Left ventricle myocardium inferior (tissue), 1 donor: ENCODE results near the gene LAMP1. TPM values are rescaled to one million over a fixed set of nuclear protein-coding genes. Genes with fewer than 3 reads are reported as not detected.

ENCODE experiments used
- DNase-seq: peaks from one replicate; pipeline ENCODE4 v3.0.0-alpha.2; 2020
- H3K27ac ChIP-seq: fragments of 200-600 bp; replicated peaks from 2 replicates; pipeline ENCODE4 v1.8.0; 2021
- H3K27me3 ChIP-seq: fragments of 200-600 bp; 2 replicates; pipeline ENCODE4 v1.8.0; 2021; ENCODE audit warnings: low read depth
- H3K36me3 ChIP-seq: fragments of 200-600 bp; 2 replicates; pipeline ENCODE4 v1.8.0; 2021
- H3K4me1 ChIP-seq: fragments of 200-600 bp; 2 replicates; pipeline ENCODE4 v1.8.0; 2021
- H3K4me3 ChIP-seq: fragments of 200-600 bp; 2 replicates; pipeline ENCODE4 v1.8.0; 2021; ENCODE audit warnings: mild to moderate bottlenecking, moderate library complexity
- H3K9me3 ChIP-seq: fragments of 200-600 bp; replicated peaks from 2 replicates; pipeline ENCODE4 v1.8.0; 2021
- intact Hi-C: fragments of 100-400 bp; cut with micrococcal nuclease; formaldehyde crosslinking; loops from one replicate; pipeline ENCODE4 v1.11.0; 2022
- total RNA-seq: library from RNA; stranded (reverse); fragmentation: NEBNext Ultra II Directional; extraction: Animal tissue kit (Norgen Biotek cat#: 25700); gene quantifications from one replicate; pipeline ENCODE4 v1.2.1, GENCODE V29; 2021
- TF ChIP-seq, protein P1 (sequence below): fragments of 200-600 bp; IDR thresholded peaks from 2 replicates; pipeline ENCODE4 v1.8.0; 2021; ENCODE audit warnings: antibody characterized with exemption, mild to moderate bottlenecking, borderline replicate concordance
- donor health status: DM: no; HTN: yes; CAD: no; lungs with severe emphysema.

Gene LAMP1
- total RNA-seq, 1 donor from 2014 or later = 96.1 TPM

DNA sequence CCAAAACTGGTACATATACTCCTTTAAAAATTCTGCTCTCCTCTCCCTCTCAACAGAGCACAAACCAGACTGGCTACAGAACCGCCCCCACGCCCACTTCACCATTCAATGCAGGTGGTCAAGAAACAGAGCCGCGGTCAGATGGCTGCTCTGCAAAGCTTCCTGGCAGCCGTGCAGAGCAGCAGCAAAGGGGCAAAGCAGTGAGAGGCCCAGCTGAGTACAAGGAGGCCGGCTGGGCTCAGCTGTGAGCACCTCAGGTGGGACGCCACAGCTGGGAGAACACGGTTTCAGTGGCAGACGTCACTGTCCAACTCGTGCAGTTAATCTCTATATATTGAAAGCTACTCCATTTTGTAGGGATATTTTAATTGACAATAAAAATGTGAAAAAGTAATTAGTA is 58.6 kb downstream of the LAMP1 start:
- intact Hi-C loops = no loop called here
- peaks cover 19% of the 10 kb centered on the region for H3K27me3 ChIP-seq
- no peaks in the 10 kb centered on the region for H3K9me3 ChIP-seq
- no peak overlapping the region for H3K27ac ChIP-seq
- no peaks in the 10 kb centered on the region for H3K36me3 ChIP-seq
- H3K4me3 ChIP-seq = no peak overlapping the region
- H3K4me1 ChIP-seq = no peaks in the 10 kb centered on the region
- TF ChIP-seq, protein P1, sequence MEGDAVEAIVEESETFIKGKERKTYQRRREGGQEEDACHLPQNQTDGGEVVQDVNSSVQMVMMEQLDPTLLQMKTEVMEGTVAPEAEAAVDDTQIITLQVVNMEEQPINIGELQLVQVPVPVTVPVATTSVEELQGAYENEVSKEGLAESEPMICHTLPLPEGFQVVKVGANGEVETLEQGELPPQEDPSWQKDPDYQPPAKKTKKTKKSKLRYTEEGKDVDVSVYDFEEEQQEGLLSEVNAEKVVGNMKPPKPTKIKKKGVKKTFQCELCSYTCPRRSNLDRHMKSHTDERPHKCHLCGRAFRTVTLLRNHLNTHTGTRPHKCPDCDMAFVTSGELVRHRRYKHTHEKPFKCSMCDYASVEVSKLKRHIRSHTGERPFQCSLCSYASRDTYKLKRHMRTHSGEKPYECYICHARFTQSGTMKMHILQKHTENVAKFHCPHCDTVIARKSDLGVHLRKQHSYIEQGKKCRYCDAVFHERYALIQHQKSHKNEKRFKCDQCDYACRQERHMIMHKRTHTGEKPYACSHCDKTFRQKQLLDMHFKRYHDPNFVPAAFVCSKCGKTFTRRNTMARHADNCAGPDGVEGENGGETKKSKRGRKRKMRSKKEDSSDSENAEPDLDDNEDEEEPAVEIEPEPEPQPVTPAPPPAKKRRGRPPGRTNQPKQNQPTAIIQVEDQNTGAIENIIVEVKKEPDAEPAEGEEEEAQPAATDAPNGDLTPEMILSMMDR = no peak
- no peak for DNase-seq

DNA sequence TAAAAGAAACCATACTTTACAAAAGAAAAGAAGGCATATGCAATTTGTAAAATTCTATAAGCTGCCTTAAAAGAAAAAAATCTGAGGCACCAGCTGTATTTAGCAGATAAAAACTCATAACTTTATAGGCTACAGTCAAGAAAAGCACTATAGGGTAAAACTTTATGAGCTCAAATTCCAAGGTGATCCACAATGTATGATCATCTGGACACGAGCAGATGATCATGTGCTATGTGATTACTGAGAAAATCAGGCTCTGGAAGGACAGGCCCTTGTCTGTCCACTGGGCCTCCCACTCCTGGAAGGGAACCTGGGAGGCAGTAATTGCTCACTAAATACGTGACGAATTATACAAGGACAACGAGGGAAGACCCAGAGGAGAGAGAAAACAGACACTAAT is 59.6 kb downstream of the LAMP1 start:
- Histone ChIP-seq H3K27ac (no peak overlapping the region), H3K9me3 (no peaks in the 10 kb centered on the region), H3K27me3 (peaks cover 26% of the 10 kb centered on the region), H3K4me1 (no peaks in the 10 kb centered on the region), H3K36me3 (no peaks in the 10 kb centered on the region), H3K4me3 (no peak overlapping the region)
- TF ChIP-seq, protein P1 = no peak
- DNase-seq = no peak
- intact Hi-C loops = no loop called here

DNA sequence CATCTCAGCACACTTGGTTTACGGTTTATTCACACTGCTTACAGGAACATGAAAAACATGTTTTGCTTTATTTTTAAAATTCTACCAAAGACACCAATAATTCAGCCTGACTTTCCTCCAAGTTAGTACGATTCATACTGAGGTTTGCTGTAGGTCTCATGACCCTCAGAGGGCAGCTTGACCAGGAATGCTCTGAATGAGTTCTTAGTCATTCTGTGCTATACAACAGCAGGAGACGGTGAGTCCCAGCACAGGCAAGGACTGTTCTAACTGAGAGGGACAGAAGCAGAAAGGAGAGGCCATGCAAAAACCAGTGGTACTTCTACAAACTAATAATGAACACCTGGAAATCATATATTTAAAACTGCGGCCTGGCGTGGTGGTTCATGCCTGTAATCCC is 60.5 kb downstream of the LAMP1 start:
- H3K27ac ChIP-seq = no peak overlapping the region
- peaks cover 33% of the 10 kb centered on the region for H3K27me3 ChIP-seq
- intact Hi-C loops = no loop called here
- no peaks in the 10 kb centered on the region for H3K9me3 ChIP-seq
- H3K36me3 ChIP-seq = no peaks in the 10 kb centered on the region
- TF ChIP-seq, protein P1 = no peak
- H3K4me1 ChIP-seq = no peaks in the 10 kb centered on the region
- DNase-seq = no peak
- no peak overlapping the region for H3K4me3 ChIP-seq

DNA sequence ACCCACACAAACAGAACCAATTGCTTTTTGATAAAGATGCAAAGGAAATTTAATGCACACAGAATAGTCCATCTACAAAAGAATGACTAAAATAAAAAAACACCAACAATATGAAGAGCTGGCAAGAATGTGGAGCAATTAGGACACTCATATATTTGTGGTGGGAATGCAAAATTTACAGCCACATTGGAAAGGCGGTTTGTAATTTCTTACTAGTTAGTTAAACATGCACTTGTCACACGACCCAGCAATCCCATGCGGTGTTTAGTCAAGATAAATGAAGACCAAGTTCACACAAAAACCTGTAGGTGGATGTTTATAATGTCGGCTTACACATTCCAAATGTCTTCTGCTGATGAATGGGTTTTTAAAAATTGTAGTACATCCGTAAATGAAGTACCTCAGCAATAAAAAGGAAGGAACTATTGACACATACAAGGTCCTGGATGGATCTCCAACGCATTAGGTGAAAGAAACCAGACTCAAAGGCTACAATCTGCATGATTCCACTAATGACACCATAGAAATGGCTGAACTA is 61.7 kb downstream of the LAMP1 start:
- intact Hi-C loops = no loop called here
- no peak overlapping the region for H3K27ac ChIP-seq
- peaks cover 8% of the 10 kb centered on the region for H3K4me1 ChIP-seq
- H3K4me3 ChIP-seq = no peak overlapping the region
- H3K9me3 ChIP-seq = no peaks in the 10 kb centered on the region
- no peaks in the 10 kb centered on the region for H3K36me3 ChIP-seq
- DNase-seq = no peak
- TF ChIP-seq, protein P1 = no peak
- H3K27me3 ChIP-seq = peaks cover 41% of the 10 kb centered on the region

DNA sequence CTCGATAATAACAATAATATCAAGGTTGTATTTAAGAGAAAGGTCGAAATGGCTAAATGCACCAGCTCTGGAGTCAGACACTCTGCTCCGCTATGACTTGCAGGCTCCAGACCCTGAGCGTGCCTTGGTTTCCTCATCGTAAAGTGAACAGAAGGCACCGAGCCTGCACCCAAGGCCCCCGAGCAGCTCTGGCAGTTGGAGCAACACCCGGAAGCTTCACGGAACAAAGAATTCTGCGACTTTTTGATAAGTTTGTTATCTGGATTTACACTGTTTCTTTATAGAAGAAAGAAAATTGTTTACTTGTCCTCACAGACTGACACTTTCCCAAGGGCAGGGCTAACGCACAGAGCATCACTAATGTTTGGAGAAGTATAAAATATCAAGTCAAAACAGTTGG is 62.5 kb downstream of the LAMP1 start:
- Histone ChIP-seq H3K4me3 (no peak overlapping the region), H3K27ac (no peak overlapping the region), H3K9me3 (no peaks in the 10 kb centered on the region), H3K36me3 (no peaks in the 10 kb centered on the region), H3K27me3 (peaks cover 43% of the 10 kb centered on the region), H3K4me1 (peaks cover 13% of the 10 kb centered on the region)
- TF ChIP-seq, protein P1 = no peak
- intact Hi-C loops = no loop called here
- DNase-seq = no peak
